Activated naive CD4-positive, alpha-beta T cell treated with anti-CD3 and anti-CD28 coated beads, Interleukin-2, amount 50 U/mL, for 24 hours (primary cell): ENCODE measurements around the gene DRAP1.
A peak's percentile ranks its signal among the peaks of the same experiment; 100 is the strongest.
"Not testable (repeated sequence)": the region's sequence is repeated elsewhere in the genome, so short reads cannot be mapped to it uniquely, and the experiment has no call there.

Experiments used
- H3K27ac Mint-ChIP-seq: one replicate; pipeline ENCODE4 v1.8.0; 2021; ENCODE audit warnings: mild to moderate bottlenecking, mixed read lengths
- H3K27me3 Mint-ChIP-seq: one replicate; pipeline ENCODE4 v1.8.0; 2021; ENCODE audit warnings: mixed read lengths
- H3K36me3 Mint-ChIP-seq: one replicate; pipeline ENCODE4 v1.8.0; 2021; ENCODE audit warnings: mixed read lengths
- H3K4me1 Mint-ChIP-seq: one replicate; pipeline ENCODE4 v1.8.0; 2021; ENCODE audit warnings: mixed read lengths
- H3K4me3 Mint-ChIP-seq: one replicate; pipeline ENCODE4 v1.8.0; 2021; ENCODE audit warnings: mild to moderate bottlenecking, mixed read lengths
- H3K9me3 Mint-ChIP-seq: one replicate; pipeline ENCODE4 v1.8.0; 2021; ENCODE audit warnings: mixed read lengths

Gene DRAP1

DNA sequence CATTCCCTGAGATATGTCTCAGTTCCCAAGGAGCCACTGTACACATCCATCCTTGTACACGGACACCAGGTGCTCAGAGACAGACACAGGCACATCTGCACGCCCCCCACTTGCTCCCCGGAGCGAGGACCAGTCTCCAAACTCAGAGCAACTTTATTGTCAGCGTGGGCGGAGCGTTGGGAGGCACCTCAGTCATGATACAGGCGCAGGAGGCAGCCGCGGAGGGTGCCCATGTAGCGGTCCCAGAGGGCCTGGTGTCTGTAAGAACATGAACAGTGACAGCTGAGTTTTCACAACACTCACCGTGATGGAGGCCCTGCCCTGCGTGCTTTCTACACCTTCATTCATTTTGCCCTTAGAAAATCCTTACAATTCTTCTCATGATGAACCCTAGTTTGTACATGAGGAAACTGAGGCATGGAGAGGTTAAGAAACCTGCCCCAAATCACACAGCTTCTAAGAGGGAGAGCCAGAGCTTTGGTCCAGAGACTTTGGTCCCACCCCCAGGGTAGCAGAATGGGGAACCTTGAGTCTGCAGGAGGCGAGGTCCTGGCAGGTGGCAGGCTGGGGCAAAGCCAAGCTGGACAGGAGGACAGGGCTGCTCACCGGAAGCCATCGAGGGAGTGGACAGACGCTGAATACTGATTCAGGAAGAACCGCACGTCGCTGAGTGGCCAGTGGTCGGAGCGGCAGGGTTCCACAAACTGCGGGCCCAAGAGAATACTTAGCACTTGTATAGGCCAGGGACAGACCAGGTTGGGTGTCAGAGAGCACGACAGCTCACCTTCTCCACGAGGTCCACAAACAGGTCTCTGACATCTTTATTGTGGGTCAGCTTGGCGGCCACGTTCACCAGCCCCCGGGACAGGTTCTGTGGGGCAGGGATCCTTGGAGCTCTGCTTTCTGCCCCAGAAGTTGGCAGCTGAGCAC lies 35.2 kb upstream of the DRAP1 start:
- peak overlapping the region; percentile 8 for H3K27ac Mint-ChIP-seq

GRCh38 chr11:65884716-65885092 lies 34.5 kb upstream of the DRAP1 start:
- Mint-ChIP-seq H3K36me3 (peaks cover 4% of the 10 kb centered on the region), H3K9me3 (no peaks in the 10 kb centered on the region), H3K27ac (no peak overlapping the region), H3K27me3 (no peaks in the 10 kb centered on the region), H3K4me1 (peaks cover 46% of the 10 kb centered on the region), H3K4me3 (no peak overlapping the region)

More for the DNA sequence above, 35.2 kb upstream of the DRAP1 start:
- peaks cover 46% of the 10 kb centered on the region for H3K4me1 Mint-ChIP-seq
- H3K9me3 Mint-ChIP-seq = no peaks in the 10 kb centered on the region
- H3K27me3 Mint-ChIP-seq = no peaks in the 10 kb centered on the region
- H3K4me3 Mint-ChIP-seq = no peak overlapping the region
- peaks cover 4% of the 10 kb centered on the region for H3K36me3 Mint-ChIP-seq

DNA sequence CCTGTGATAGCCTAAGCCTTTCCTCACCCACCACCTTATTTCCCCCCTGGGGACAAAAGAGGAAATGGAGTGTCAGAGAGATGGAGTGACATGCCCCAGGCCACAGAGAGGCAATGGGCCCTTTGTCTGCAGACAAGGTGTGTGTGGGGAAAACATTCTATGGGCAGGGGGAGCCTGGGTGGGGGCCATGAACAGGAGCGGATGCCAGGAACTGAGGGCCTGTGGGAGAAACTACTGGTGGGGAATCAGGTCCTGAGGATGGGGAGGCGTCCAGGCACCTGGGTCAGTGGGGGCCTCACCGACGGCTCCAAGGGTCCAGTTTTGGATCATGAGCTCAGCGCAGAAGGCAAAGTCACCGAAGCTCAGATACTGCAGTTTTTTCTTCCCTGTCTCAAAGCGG lies 34.0 kb upstream of the DRAP1 start:
- H3K4me1 Mint-ChIP-seq = peaks cover 48% of the 10 kb centered on the region
- no peaks in the 10 kb centered on the region for H3K9me3 Mint-ChIP-seq
- peaks cover 4% of the 10 kb centered on the region for H3K36me3 Mint-ChIP-seq
- H3K27ac Mint-ChIP-seq = no peak overlapping the region
- H3K27me3 Mint-ChIP-seq = no peaks in the 10 kb centered on the region
- H3K4me3 Mint-ChIP-seq = no peak overlapping the region

GRCh38 chr11:65885808-65886536 lies 33.3 kb upstream of the DRAP1 start:
- H3K27ac Mint-ChIP-seq = no peak overlapping the region
- H3K9me3 Mint-ChIP-seq = no peaks in the 10 kb centered on the region
- no peaks in the 10 kb centered on the region for H3K27me3 Mint-ChIP-seq
- H3K4me1 Mint-ChIP-seq = peaks cover 42% of the 10 kb centered on the region
- H3K36me3 Mint-ChIP-seq = peaks cover 4% of the 10 kb centered on the region
- H3K4me3 Mint-ChIP-seq = no peak overlapping the region

- peak overlapping the region; percentile 20 for H3K27ac Mint-ChIP-seq
- no peaks in the 10 kb centered on the region for H3K27me3 Mint-ChIP-seq
- H3K9me3 Mint-ChIP-seq = no peaks in the 10 kb centered on the region
- H3K4me3 Mint-ChIP-seq = peak overlapping the region; percentile 98
- H3K36me3 Mint-ChIP-seq = peaks cover 4% of the 10 kb centered on the region
- peaks cover 37% of the 10 kb centered on the region for H3K4me1 Mint-ChIP-seq
Observed at GRCh38 chr11:65886826-65887722, 32.2 kb upstream of the DRAP1 start.

GRCh38 chr11:65887723-65888162 lies 31.5 kb upstream of the DRAP1 start:
- H3K27ac Mint-ChIP-seq = no peak overlapping the region
- H3K36me3 Mint-ChIP-seq = peaks cover 10% of the 10 kb centered on the region
- H3K9me3 Mint-ChIP-seq = no peaks in the 10 kb centered on the region
- H3K4me1 Mint-ChIP-seq = peaks cover 40% of the 10 kb centered on the region
- H3K4me3 Mint-ChIP-seq = peak overlapping the region; percentile 98
- no peaks in the 10 kb centered on the region for H3K27me3 Mint-ChIP-seq

GRCh38 chr11:65888163-65888814 lies 30.9 kb upstream of the DRAP1 start, which contains the start of gene FIBP:
Gene FIBP, minus strand, starts transcription at chr11:65888471. Its CDS starts 53 bp downstream, at chr11:65888418.
- Mint-ChIP-seq H3K27ac (peak within 1 kb of the TSS; percentile 83), H3K4me3 (peak within 1 kb of the TSS; percentile 98), H3K36me3 (peaks cover 11% of the 10 kb centered on the region), H3K9me3 (no peaks in the 10 kb centered on the region), H3K27me3 (no peaks in the 10 kb centered on the region), H3K4me1 (peaks cover 45% of the 10 kb centered on the region)

- peaks cover 57% of the 10 kb centered on the region for H3K4me1 Mint-ChIP-seq
Observed at GRCh38 chr11:65890324-65891218, 28.7 kb upstream of the DRAP1 start, which contains the start of gene CCDC85B. Gene CCDC85B, plus strand, starts transcription at chr11:65890673. Its CDS starts 111 bp downstream, at chr11:65890784.

GRCh38 chr11:65891219-65892136 lies 27.7 kb upstream of the DRAP1 start:
- H3K27ac Mint-ChIP-seq = peak overlapping the region; percentile 42
- peaks cover 14% of the 10 kb centered on the region for H3K36me3 Mint-ChIP-seq
- H3K4me3 Mint-ChIP-seq = peak overlapping the region; percentile 81

More at GRCh38 chr11:65890324-65891218, 28.7 kb upstream of the DRAP1 start, which contains the start of gene CCDC85B:
- peak within 1 kb of the TSS; percentile 98 for H3K27ac Mint-ChIP-seq
- H3K36me3 Mint-ChIP-seq = peaks cover 10% of the 10 kb centered on the region
- H3K4me3 Mint-ChIP-seq = peak within 1 kb of the TSS; percentile 98
- no peaks in the 10 kb centered on the region for H3K27me3 Mint-ChIP-seq
- no peaks in the 10 kb centered on the region for H3K9me3 Mint-ChIP-seq

DNA sequence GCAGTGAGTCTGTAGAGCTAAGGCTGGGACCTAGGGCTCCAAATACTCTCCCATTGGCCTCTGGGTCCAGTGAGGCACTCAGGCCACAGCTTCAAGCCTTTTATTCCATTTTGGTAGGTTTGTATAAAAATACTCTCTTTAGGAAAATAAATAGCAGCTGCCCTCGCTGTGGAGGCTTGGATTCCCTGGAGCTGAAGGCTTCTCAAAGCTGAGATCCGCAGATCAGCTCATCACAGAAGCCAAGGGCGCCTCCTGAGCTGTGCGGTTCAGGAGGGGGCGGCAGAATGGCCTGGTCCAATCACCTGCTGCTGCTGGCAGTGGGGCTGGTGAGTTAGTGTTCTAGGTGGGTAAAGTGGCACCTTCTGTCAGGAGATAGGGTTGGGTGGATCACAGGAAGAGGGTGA lies 27.1 kb upstream of the DRAP1 start:
- Mint-ChIP-seq H3K4me3 (peak overlapping the region; percentile 81), H3K36me3 (peaks cover 18% of the 10 kb centered on the region)

More at GRCh38 chr11:65891219-65892136, 27.7 kb upstream of the DRAP1 start:
- Mint-ChIP-seq H3K27me3 (no peaks in the 10 kb centered on the region), H3K4me1 (peaks cover 64% of the 10 kb centered on the region), H3K9me3 (no peaks in the 10 kb centered on the region)

DNA sequence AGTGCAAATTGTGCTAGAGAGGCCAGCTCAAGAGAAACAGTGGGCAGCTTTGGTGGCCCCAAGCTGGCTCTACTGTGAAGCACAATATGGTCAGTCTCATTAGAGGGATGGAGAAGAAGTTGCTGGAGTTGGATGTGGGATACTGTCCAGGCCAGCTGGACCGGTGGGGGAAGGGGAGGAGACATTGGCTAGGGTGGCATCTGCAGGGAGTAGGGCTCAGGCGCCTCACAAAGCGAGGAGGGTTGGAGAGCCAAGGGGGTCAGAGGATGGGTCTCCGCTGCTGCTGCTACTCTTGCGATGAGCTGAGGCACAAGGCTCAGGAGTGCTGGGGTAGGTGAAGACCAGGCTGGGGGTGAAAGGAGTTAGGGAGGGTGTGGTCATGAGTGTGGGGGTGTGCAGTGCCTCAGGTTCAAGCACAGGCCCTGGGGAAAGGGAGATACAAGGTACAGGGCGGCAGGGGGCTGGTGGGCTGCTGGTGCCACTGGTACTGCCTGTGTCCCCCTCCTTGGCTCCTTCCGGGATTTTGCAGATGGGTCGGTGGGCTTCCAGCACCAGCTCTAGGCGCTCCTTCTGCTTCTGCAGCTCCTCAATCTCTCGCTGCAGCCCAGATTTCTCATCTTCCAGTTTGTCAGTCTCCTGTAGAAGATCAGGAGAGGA lies 26.4 kb upstream of the DRAP1 start:
- H3K4me3 Mint-ChIP-seq = peak overlapping the region; percentile 81
- H3K4me1 Mint-ChIP-seq = peaks cover 69% of the 10 kb centered on the region
- peak overlapping the region; percentile 97 for H3K27ac Mint-ChIP-seq
- H3K9me3 Mint-ChIP-seq = no peaks in the 10 kb centered on the region
- peaks cover 19% of the 10 kb centered on the region for H3K36me3 Mint-ChIP-seq
- no peaks in the 10 kb centered on the region for H3K27me3 Mint-ChIP-seq

More for the DNA sequence above, 27.1 kb upstream of the DRAP1 start:
- not testable (repeated sequence) for H3K9me3 Mint-ChIP-seq, H3K27me3 Mint-ChIP-seq
- peak overlapping the region; percentile 97 for H3K27ac Mint-ChIP-seq
- peaks cover 64% of the 10 kb centered on the region for H3K4me1 Mint-ChIP-seq

- Mint-ChIP-seq H3K27me3 (no peaks in the 10 kb centered on the region), H3K27ac (peak overlapping the region; percentile 18), H3K4me3 (peak overlapping the region; percentile 81), H3K9me3 (no peaks in the 10 kb centered on the region), H3K36me3 (peaks cover 22% of the 10 kb centered on the region), H3K4me1 (peaks cover 65% of the 10 kb centered on the region)
Observed at GRCh38 chr11:65894034-65894591, 25.1 kb upstream of the DRAP1 start.
